Epithelial cell of proximal tubule (primary cell): ENCODE measurements around the gene ADH1A. TPM values are rescaled to one million over a fixed set of nuclear protein-coding genes. Genes with fewer than 3 reads are reported as not detected.

ENCODE experiments used
- DNase-seq: peaks from one replicate; pipeline ENCODE4 v3.0.0-alpha.2; 2011; ENCODE audit warnings: low read depth
- H3K4me3 ChIP-seq: 2 replicates; pipeline ENCODE4 v1.5.1; 2011; ENCODE audit warnings: low read depth, mild to moderate bottlenecking, low read length
- CTCF ChIP-seq: conservative IDR thresholded peaks from 2 replicates; pipeline ENCODE4 v1.5.1; 2012; ENCODE audit warnings: low read depth, mild to moderate bottlenecking, low read length
- total RNA-seq: library from RNA; depleted of rRNA; stranded (reverse); fragments of >200 nt; gene quantifications from 2 replicates; pipeline ENCODE4 v1.2.3, GENCODE V29; 2015

The ADH1A gene
- total RNA-seq, 1 donor from 2014 or later, result not detected

- no peak for TF ChIP-seq CTCF
- DNase-seq, result no peak
- no peak overlapping the region for H3K4me3 ChIP-seq
Observed at GRCh38 chr4:99285387-99285786, 5.4 kb downstream of the ADH1A start.

GRCh38 chr4:99282731-99283130 lies 8.1 kb downstream of the ADH1A start:
- H3K4me3 ChIP-seq, result no peak overlapping the region
- DNase-seq, result no peak
- TF ChIP-seq CTCF, result no peak

- no peak for DNase-seq
Observed at GRCh38 chr4:99281261-99281660, 9.5 kb downstream of the ADH1A start.

GRCh38 chr4:99276417-99276816 lies 14.4 kb downstream of the ADH1A start:
- no peak for DNase-seq
- no peak overlapping the region for H3K4me3 ChIP-seq
- no peak for TF ChIP-seq CTCF

More at GRCh38 chr4:99281261-99281660, 9.5 kb downstream of the ADH1A start:
- no peak overlapping the region for H3K4me3 ChIP-seq
- no peak for TF ChIP-seq CTCF

- no peak overlapping the region for H3K4me3 ChIP-seq
- TF ChIP-seq CTCF, result no peak
- DNase-seq, result no peak
Observed at GRCh38 chr4:99275885-99276284, 14.9 kb downstream of the ADH1A start.

GRCh38 chr4:99275050-99275449 lies 15.7 kb downstream of the ADH1A start:
- no peak for DNase-seq
- no peak for TF ChIP-seq CTCF
- H3K4me3 ChIP-seq, result no peak overlapping the region

GRCh38 chr4:99273704-99274103 lies 17.1 kb downstream of the ADH1A start:
- DNase-seq, result no peak
- no peak for TF ChIP-seq CTCF
- H3K4me3 ChIP-seq, result no peak overlapping the region
